NCI-H748 (cell line): ENCODE data around the gene TP63.
"Not testable (repeated sequence)": the region's sequence is repeated elsewhere in the genome, so short reads cannot be mapped to it uniquely, and the experiment has no call there.

Experiments used
- DNase-seq: peaks from one replicate; lab custom pipeline; 2025; ENCODE audit not compliant: unreplicated experiment; lab: John Stamatoyannopoulos, UW

The TP63 gene

GRCh38 chr3:189631373-189631408 lies at the start of gene TP63:
TP63 (plus strand) TSS chr3:189631389; CDS start chr3:189631516, 127 bp downstream.
- no peak for DNase-seq

GRCh38 chr3:189582179-189582578 lies 49.0 kb upstream of the TP63 start:
- DNase-seq, result no peak

GRCh38 chr3:189584645-189585044 lies 46.5 kb upstream of the TP63 start:
- DNase-seq, result no peak

- DNase-seq, result no peak
These were observed 44.1 kb upstream of the TP63 start for GRCh38 chr3:189586941-189587663.

GRCh38 chr3:189587664-189588040 lies 43.5 kb upstream of the TP63 start:
- DNase-seq, result no peak

- DNase-seq, result no peak
These were observed 43.1 kb upstream of the TP63 start for GRCh38 chr3:189588070-189588469.

GRCh38 chr3:189588475-189589178 lies 42.6 kb upstream of the TP63 start:
- no peak for DNase-seq

GRCh38 chr3:189589179-189589569 lies 42.0 kb upstream of the TP63 start:
- DNase-seq, result no peak

- DNase-seq, result no peak
These were observed 41.0 kb upstream of the TP63 start for GRCh38 chr3:189590223-189590622.

- no peak for DNase-seq
These were observed 37.6 kb upstream of the TP63 start for GRCh38 chr3:189593581-189593980.

GRCh38 chr3:189596078-189596979 lies 34.9 kb upstream of the TP63 start:
- DNase-seq, result not testable (repeated sequence)

GRCh38 chr3:189597918-189598317 lies 33.3 kb upstream of the TP63 start:
- no peak for DNase-seq

GRCh38 chr3:189598530-189599225 lies 32.5 kb upstream of the TP63 start:
- DNase-seq, result no peak

- DNase-seq, result no peak
These were observed 28.7 kb upstream of the TP63 start for GRCh38 chr3:189602471-189602870.

GRCh38 chr3:189605717-189606116 lies 25.5 kb upstream of the TP63 start:
- DNase-seq, result no peak

GRCh38 chr3:189606774-189607173 lies 24.4 kb upstream of the TP63 start:
- DNase-seq, result no peak

GRCh38 chr3:189612641-189613040 lies 18.5 kb upstream of the TP63 start:
- not testable (repeated sequence) for DNase-seq

- no peak for DNase-seq
These were observed 18.1 kb upstream of the TP63 start for GRCh38 chr3:189613122-189613521.

GRCh38 chr3:189621948-189622603 lies 9.1 kb upstream of the TP63 start:
- no peak for DNase-seq

GRCh38 chr3:189622629-189623028 lies 8.6 kb upstream of the TP63 start:
- no peak for DNase-seq

- DNase-seq, result no peak
These were observed 7.1 kb upstream of the TP63 start for GRCh38 chr3:189624130-189624529.
